SK-N-SH (cell line): ENCODE measurements around the gene ZFHX3. TPM values are rescaled to one million over a fixed set of nuclear protein-coding genes. Genes with fewer than 3 reads are reported as not detected.

Experiments
- CTCF ChIA-PET: fragments of 300-600, 350-600 bp; formaldehyde crosslinking; extraction: SDS; loops from one replicate; lab custom pipeline; 2021; lab: Yijun Ruan, JAX
- POLR2A ChIA-PET: fragments of 350-600 bp; sonication (Branson Sonifier 250); formaldehyde crosslinking; extraction: SDS; loops from one replicate; lab custom pipeline; 2020; ENCODE audit warnings: antibody characterized with exemption, inconsistent platforms; lab: Yijun Ruan, JAX
- DNase-seq: peaks from one replicate; pipeline ENCODE4 v3.0.0; 2012
- H2AFZ ChIP-seq: fragments of 200-600 bp; sonication (generic); 2 replicates; pipeline ENCODE4 v1.8.1; 2016; ENCODE audit warnings: antibody characterized with exemption, mild to moderate bottlenecking, low read depth
- H3F3A ChIP-seq: fragments of 200-600 bp; sonication (generic); replicated peaks from 2 replicates; pipeline ENCODE3; 2016; ENCODE audit warnings: antibody characterized with exemption, mild to moderate bottlenecking; ENCODE audit not compliant: insufficient read depth
- H3K27ac ChIP-seq, 2 experiments: fragments of 200-500 bp in 1 of 2; fragments of 200-600 bp in 1 of 2; sonication (Bioruptor generic) in 1 of 2; sonication (generic), shearing (Covaris generic) in 1 of 2; 2 replicates each; pipeline versions ENCODE4 v1.5.1 to v1.6.1; 2014 to 2016; ENCODE audit warnings: low read depth in 2 of 2, inconsistent platforms in 1 of 2, low read length in 1 of 2, mild to moderate bottlenecking in 1 of 2, mixed read lengths in 1 of 2
- H3K27me3 ChIP-seq: fragments of 200-600 bp; sonication (generic), shearing (Covaris generic); 2 replicates; pipeline ENCODE4 v1.6.1; 2016; ENCODE audit warnings: mixed run types; ENCODE audit not compliant: insufficient read depth
- H3K36me3 ChIP-seq, 2 experiments: fragments of 200-500 bp in 1 of 2; fragments of 200-600 bp in 1 of 2; sonication (Bioruptor generic) in 1 of 2; sonication (generic) in 1 of 2; replicated peaks in 1 of 2; 2 replicates each; pipeline versions ENCODE3 to v1.5.1; 2014 to 2016; ENCODE audit warnings: low read length in 1 of 2, mild to moderate bottlenecking in 1 of 2; ENCODE audit not compliant: insufficient read depth in 2 of 2, control insufficient read depth in 1 of 2
- H3K4me1 ChIP-seq, 2 experiments: fragments of 200-500 bp in 1 of 2; fragments of 200-600 bp in 1 of 2; sonication (Bioruptor generic) in 1 of 2; sonication (generic), shearing (Covaris generic) in 1 of 2; 2 replicates each; pipeline versions ENCODE4 v1.5.1 to v1.6.1; 2014 to 2016; ENCODE audit warnings: low read depth in 1 of 2, low read length in 1 of 2, mixed run types in 1 of 2; ENCODE audit not compliant: insufficient read depth in 2 of 2, control insufficient read depth in 1 of 2
- H3K4me2 ChIP-seq: fragments of 200-600 bp; sonication (generic), shearing (Covaris generic); 2 replicates; pipeline ENCODE4 v1.6.1; 2017; ENCODE audit warnings: mixed run types
- H3K4me3 ChIP-seq, 2 experiments: fragments of 200-500 bp in 1 of 2; fragments of 200-600 bp in 1 of 2; sonication (Bioruptor generic) in 1 of 2; sonication (generic), shearing (Covaris generic) in 1 of 2; 2 replicates each; pipeline versions ENCODE4 v1.5.1 to v1.8.1; 2014 to 2016; ENCODE audit warnings: low read depth in 2 of 2, inconsistent platforms in 1 of 2, low read length in 1 of 2, mild to moderate bottlenecking in 1 of 2, mixed read lengths in 1 of 2, moderate library complexity in 1 of 2
- H3K79me2 ChIP-seq: fragments of 200-600 bp; sonication (generic); 2 replicates; pipeline ENCODE4 v1.8.1; 2017; ENCODE audit warnings: mild to moderate bottlenecking; ENCODE audit not compliant: insufficient read depth
- H3K9ac ChIP-seq: fragments of 200-600 bp; sonication (generic); 2 replicates; pipeline ENCODE4 v1.6.1; 2017; ENCODE audit warnings: mixed run types
- H3K9me2 ChIP-seq: fragments of 200-600 bp; sonication (generic); 2 replicates; pipeline ENCODE4 v1.6.1; 2017; ENCODE audit warnings: mixed run types
- H3K9me3 ChIP-seq: fragments of 200-600 bp; sonication (generic); 2 replicates; pipeline ENCODE4 v1.6.1; 2017; ENCODE audit warnings: mixed run types, mild to moderate bottlenecking, moderate library complexity
- H4K20me1 ChIP-seq: fragments of 200-600 bp; sonication (generic); 2 replicates; pipeline ENCODE4 v1.6.1; 2017; ENCODE audit warnings: mild to moderate bottlenecking, mixed run types; ENCODE audit not compliant: insufficient read depth
- CHD2 ChIP-seq: fragments of 150-350 bp; IDR thresholded peaks from 2 replicates; pipeline ENCODE4 v1.6.1; 2018; ENCODE audit warnings: low read length; ENCODE audit not compliant: partially characterized antibody
- EP300 ChIP-seq, 2 experiments: IDR thresholded peaks; 2 replicates each; pipeline versions ENCODE4 v1.4.0 to v1.6.1; 2012; ENCODE audit warnings: borderline replicate concordance in 1 of 2, low read depth in 1 of 2, low read length in 1 of 2
- EZH2phosphoT487 ChIP-seq: fragments of 200-600 bp; sonication (generic); IDR thresholded peaks from 2 replicates; pipeline ENCODE4 v1.6.1; 2017; ENCODE audit warnings: low read depth, mixed run types, mild to moderate bottlenecking, antibody characterized with exemption, moderate library complexity, borderline replicate concordance
- GABPA ChIP-seq: IDR thresholded peaks from 2 replicates; pipeline ENCODE4 v1.4.0; 2012; ENCODE audit warnings: low read depth, mild to moderate bottlenecking
- NRF1 ChIP-seq: IDR thresholded peaks from 2 replicates; pipeline ENCODE4 v1.6.1; 2012; ENCODE audit warnings: low read depth, mild to moderate bottlenecking, low read length
- SMC3 ChIP-seq: IDR thresholded peaks from 2 replicates; pipeline ENCODE4 v1.6.1; 2012; ENCODE audit warnings: low read depth, low read length, improper control_type of control experiment
- TEAD4 ChIP-seq: IDR thresholded peaks from 2 replicates; pipeline ENCODE4 v1.4.0; 2012; ENCODE audit warnings: mild to moderate bottlenecking, borderline replicate concordance; ENCODE audit not compliant: insufficient read depth
- YY1 ChIP-seq: IDR thresholded peaks from 2 replicates; pipeline ENCODE4 v1.4.0; 2012; ENCODE audit warnings: low read depth, mild to moderate bottlenecking
- ZBTB33 ChIP-seq: IDR thresholded peaks from 2 replicates; pipeline ENCODE4 v1.4.0; 2012; ENCODE audit warnings: low read depth, borderline replicate concordance
- WGBS: methylation state at CpG from one replicate; pipeline ENCODE4 v1.1.6; 2017; ENCODE audit warnings: low lambda C conversion rate; 5-methylcytosine and 5-hydroxymethylcytosine counted together
- polyA plus RNA-seq, 3 experiments: library from polyadenylated mRNA; depleted of rRNA; stranded (reverse); fragments of >200 nt; gene quantifications; 2 replicates each; pipeline ENCODE4 v1.2.3, GENCODE V29; 2012
- TF ChIP-seq, protein P1 (sequence below): IDR thresholded peaks from 2 replicates; pipeline ENCODE4 v1.4.0; 2012; ENCODE audit warnings: low read depth, borderline replicate concordance
- TF ChIP-seq, protein P2 (sequence below): IDR thresholded peaks from 2 replicates; pipeline ENCODE4 v1.4.0; 2012; ENCODE audit warnings: low read depth

Gene ZFHX3
- polyA plus RNA-seq, 1 of the 3 experiments (the other 2 are of a cell fraction) = 2.0 TPM

GRCh38 chr16:73027685-73028111, 20.2 kb downstream of the ZFHX3 start:
- no peak overlapping the region for H3K4me3 ChIP-seq
- H3K9me2 ChIP-seq = no peaks in the 10 kb centered on the region
- H3K9me3 ChIP-seq = no peaks in the 10 kb centered on the region
- ChIA-PET POLR2A (no interaction called here), CTCF (interaction anchor here (1.2 kb wide), 1 partner anchor 15 kb away, joined by 3 read pairs; no protein-coding TSS in a partner anchor)
- TF ChIP-seq YY1 = no peak
- H3F3A ChIP-seq = no peaks in the 10 kb centered on the region
- H3K4me1 ChIP-seq = peaks cover 0 to 48% of the 10 kb centered on the region in 2 experiments; a peak in 2 of 4 replicates
- no peak overlapping the region for H3K9ac ChIP-seq
- no peak for DNase-seq
- H4K20me1 ChIP-seq = peaks cover 94% of the 10 kb centered on the region
- peak overlapping the region in 1 of 2 experiments; percentile 16; a peak in 1 of 4 replicates for H3K27ac ChIP-seq
- no peaks in the 10 kb centered on the region for H3K36me3 ChIP-seq
- 92% methylated on average over 9 of the region's 10 CpGs for WGBS
- no peak overlapping the region for H2AFZ ChIP-seq
- H3K27me3 ChIP-seq = no peaks in the 10 kb centered on the region
- peaks cover 99% of the 10 kb centered on the region for H3K79me2 ChIP-seq
- H3K4me2 ChIP-seq = no peak overlapping the region

- no peak overlapping the region for H3K9ac ChIP-seq
- ChIA-PET POLR2A (no interaction called here), CTCF (interaction anchor here (1.2 kb wide), 1 partner anchor 15 kb away, joined by 3 read pairs; no protein-coding TSS in a partner anchor)
- no peak overlapping the region for H3K4me3 ChIP-seq
- H3K4me2 ChIP-seq = no peak overlapping the region
- H4K20me1 ChIP-seq = peaks cover 94% of the 10 kb centered on the region
- no peaks in the 10 kb centered on the region for H3K9me2 ChIP-seq
- H3K79me2 ChIP-seq = peaks cover 99% of the 10 kb centered on the region
- H3K9me3 ChIP-seq = no peaks in the 10 kb centered on the region
- H3K27ac ChIP-seq = no peak overlapping the region
- H3F3A ChIP-seq = no peaks in the 10 kb centered on the region
- TF ChIP-seq, protein P1, sequence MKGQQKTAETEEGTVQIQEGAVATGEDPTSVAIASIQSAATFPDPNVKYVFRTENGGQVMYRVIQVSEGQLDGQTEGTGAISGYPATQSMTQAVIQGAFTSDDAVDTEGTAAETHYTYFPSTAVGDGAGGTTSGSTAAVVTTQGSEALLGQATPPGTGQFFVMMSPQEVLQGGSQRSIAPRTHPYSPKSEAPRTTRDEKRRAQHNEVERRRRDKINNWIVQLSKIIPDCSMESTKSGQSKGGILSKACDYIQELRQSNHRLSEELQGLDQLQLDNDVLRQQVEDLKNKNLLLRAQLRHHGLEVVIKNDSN = no peak
- TF ChIP-seq CHD2 (no peak), ZBTB33 (no peak), TEAD4 (no peak), SMC3 (no peak), EZH2phosphoT487 (no peak), EP300 (IDR thresholded peaks at IDR 0.05; ENCODE audit: borderline replicate concordance in 1 of 2, low read depth in 1 of 2, low read length in 1 of 2) (no peak), NRF1 (no peak), GABPA (no peak)
- TF ChIP-seq, protein P2, sequence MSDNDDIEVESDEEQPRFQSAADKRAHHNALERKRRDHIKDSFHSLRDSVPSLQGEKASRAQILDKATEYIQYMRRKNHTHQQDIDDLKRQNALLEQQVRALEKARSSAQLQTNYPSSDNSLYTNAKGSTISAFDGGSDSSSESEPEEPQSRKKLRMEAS = no peak
- 90% methylated on average over 13 of the region's 13 CpGs for WGBS
- H2AFZ ChIP-seq = no peak overlapping the region
- H3K27me3 ChIP-seq = no peaks in the 10 kb centered on the region
- no peak for DNase-seq
- no peaks in the 10 kb centered on the region for H3K36me3 ChIP-seq
- H3K4me1 ChIP-seq = peaks cover 0 to 54% of the 10 kb centered on the region in 2 experiments; a peak in 2 of 4 replicates
Observed at GRCh38 chr16:73026754-73027684, 20.9 kb downstream of the ZFHX3 start.
